ENCODE data around the gene RAD51B.

Gene RAD51B

DNA sequence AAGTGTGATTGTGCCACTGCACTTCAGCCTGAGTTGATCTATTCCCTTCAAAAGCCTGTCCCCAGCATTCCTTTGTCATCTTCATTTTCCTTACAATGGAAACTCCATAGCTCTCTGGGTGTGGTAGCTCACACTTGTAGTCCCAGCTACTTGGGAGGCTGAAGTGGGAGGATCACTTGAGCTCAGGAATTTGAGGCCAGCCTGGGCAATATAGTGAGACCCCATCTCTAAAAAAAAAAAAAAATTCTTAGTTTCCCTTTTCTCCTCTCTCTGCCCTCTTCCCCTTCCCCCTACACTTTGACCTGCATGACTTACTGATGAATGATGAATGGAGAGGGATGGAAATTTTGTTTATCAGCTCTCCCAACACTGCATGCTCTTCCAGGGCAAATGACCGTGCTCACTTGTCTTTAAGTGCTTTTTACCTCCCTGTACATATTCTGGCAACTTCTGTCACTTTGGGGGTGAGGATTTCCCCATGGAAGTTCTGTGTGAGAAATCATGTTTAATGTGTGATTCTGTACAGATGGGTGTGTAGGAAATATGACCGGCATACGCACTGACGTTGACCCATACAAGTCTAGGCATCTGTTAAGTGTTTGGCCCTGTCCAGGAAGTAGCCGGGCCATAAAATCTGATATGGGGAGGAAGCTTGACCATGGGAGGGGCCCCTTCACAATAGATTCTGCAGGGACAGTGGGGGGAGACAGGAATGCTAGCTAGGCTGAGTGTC lies 907.9 kb downstream of the RAD51B start:
- DNase-seq, result no peak

DNA sequence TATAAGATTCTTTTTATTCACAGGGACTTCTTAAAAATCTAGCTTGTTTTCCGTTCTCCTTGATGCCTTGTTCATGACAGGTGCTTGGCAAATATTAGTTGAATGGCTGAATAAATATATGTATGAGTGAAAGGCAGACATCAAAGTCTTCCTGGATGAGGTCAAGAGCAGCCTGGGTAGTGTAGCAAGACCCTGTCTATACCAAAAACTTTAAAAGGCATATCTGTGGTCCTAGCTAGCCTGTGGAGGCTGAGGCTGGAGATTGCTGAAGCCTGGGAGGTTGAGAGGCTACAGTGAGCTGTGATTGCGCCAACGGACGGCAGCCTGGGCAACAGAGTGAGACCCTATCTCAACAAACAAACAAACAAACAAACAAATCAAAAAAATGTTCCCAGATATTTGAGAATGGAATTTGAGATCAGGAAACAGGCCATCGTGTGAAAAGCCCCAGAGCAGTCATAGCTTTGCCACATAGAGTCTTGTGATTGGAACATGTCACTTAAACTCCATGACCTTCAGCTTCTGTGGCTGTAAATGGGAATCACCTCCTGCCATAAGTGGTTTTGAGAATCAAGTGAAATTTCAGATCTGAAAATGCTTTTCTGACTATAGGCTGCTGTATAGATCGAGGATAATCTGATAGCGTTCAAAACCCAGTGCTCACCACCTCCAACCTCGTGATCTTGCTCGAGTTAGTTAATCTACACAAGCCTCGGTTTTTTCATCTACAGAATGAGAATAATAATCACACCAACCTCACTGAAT lies 908.9 kb downstream of the RAD51B start:
- DNase-seq, result no peak

DNA sequence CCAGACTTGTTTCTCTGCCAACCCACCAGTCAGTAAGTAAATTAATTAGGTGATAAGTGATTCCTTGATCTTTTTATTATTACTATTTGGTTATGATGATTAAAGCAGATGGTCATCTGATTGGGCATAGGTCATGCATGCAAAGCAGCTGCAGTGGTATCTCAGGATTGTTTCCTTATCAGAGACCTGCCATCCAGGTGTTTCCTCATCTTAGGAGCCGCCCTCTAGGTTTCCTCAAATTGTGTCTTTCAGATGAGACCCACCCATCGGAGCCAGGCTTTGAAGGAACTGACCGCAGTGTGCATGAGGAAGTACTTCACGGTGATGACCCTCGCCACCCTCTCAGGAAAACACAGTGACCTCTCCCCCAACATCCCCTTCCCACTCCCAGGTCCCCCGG lies 910.0 kb downstream of the RAD51B start:
- no peak for DNase-seq

DNA sequence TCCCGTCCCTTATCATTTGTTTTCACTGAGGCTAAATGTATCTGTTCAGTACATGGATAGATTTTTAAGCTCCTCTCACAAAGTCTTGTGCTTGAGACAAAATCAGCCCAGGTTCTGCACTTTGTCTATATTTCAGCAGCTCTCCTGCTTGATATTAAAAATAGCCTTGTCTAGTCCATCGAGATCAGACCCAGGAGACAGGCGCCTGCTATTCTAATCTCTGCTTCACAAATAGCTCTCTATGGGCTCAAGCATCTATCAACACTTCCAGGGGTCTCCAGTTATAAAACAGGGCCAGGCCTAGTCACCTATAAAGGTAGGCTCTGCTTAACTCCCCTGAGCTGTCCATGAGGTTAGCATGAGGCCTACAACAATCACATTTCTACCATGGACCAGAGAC lies 910.8 kb downstream of the RAD51B start:
- DNase-seq, result no peak

DNA sequence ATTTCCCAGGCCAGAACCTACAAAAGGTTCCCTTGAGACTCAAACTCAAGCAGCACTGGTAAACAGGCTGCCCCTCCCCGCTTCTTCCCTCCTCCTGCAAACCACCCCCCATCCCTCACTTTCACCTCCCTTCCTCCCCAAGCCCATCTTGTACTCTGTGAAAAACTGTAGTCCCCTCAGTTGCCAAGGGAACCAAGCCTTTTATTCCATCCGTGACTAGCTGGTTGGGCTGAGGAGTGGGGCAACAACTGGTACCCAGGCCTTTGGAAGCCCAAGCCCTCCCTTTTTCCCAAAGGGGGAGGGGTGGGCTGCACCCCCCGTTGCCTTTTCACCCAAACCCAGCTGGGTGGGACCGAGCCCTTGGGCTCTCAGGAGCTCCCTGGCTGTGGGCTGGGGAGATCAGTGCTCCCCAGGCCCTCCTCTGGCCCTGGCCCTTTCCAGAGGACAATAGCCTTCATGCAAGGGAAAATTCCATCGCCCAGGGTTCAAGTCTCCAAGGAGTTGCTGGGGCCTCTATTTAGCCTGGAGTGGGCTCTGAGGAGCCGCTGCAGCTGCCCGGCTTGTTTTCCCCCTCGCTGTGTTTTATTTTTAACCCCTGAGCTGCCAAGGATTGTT lies 911.3 kb downstream of the RAD51B start:
- no peak for DNase-seq

DNA sequence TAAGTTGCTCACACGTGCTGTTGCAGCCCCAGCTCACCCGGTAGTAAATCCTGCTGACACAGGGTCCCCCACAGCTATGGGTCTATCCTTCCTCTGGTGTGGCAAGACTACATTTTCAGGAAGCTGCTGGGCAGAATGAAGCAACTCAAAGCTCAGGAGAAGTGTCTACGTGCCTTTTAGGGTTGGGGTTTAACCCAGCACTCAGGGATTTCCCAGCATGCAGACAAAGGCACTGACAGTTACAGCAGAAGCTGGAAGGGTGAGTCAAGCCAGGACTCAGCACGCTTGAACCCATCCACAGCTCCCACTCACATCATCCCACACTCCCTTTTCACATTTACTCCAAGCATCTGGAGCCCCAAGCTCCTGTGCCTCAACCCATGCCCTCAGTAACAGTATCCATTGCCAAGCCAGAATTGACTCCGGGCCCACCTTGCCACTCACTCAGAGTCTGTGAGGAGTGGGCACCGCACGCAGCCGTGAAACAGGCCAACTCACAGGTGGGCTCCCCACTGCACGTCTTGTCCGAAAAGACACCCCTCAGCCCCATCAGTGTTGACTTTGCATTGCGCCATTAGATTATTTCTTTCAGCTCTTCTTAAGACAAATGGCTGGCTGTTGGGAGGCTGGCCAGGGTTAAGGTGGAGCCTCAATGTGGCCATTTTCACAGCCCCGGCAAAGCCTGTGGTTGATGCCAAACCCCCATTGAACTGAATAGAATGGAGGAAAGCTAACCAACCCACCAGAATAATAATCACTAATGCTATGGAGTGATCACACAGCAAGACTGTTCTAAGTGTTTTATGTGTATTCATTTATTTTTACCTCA lies 913.7 kb downstream of the RAD51B start:
- DNase-seq, result no peak

DNA sequence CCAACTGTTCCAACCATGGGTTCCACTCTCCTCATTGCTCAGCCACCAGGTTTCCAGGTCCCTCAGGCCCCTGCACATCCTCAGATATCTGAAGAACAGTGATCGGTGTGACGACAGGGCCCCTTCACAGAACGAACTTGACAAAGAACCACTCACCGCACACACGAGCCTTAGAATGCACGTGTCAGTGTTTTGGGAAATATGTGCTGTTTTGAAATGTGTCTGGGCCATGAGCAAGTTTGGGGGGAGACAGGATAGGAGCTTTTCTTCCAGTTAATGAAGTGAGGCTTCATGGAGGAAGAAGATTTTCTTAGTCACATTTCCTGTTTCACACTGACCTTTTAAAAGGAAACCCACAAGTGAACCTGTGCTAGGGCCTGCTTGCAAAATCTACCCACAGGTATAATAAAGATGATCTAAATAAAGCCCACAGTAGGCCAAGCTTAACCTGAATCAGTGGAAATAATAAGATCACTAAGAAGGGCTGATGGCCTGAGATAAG lies 914.7 kb downstream of the RAD51B start:
- peak; percentile 51 to 62 for DNase-seq

DNA sequence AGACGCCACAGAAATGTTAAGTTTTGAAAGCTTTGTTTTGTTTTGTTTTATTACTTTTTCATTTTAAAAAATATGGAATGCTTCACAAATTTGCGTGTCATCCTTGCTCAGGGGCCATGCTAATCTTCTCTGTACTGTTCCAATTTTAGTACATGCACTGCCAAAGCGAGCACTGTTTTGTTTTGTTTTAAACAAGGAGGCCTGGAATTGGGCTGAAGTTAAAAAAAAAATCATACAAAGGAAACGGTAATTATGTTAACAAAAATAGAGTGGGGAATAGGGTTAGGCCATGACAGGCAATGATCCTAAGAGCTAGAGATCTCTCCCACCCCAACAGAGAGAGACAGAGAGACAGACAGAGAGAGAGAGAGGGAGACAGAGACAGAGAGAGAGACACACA lies 916.3 kb downstream of the RAD51B start:
- no peak for DNase-seq

DNA sequence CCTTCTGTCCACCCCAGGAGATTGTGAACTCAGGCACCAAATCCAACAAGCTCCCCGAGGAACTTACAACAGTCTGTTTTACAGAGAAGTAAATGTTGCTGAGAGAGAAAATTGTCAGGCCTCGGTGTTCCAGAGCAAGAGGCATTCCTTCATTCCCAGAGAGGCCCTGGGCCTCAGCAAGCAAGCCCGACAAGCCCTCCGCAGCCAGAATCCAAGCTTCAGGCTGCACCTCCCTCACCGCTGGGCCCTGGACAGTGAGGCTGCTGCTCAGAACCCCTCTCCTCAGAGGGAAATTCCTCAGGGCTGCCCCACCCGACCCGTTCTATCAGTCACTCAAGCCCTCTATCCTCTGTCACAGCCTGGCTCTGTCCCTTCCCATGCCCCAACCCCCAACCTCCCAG lies 916.9 kb downstream of the RAD51B start:
- DNase-seq, result no peak

DNA sequence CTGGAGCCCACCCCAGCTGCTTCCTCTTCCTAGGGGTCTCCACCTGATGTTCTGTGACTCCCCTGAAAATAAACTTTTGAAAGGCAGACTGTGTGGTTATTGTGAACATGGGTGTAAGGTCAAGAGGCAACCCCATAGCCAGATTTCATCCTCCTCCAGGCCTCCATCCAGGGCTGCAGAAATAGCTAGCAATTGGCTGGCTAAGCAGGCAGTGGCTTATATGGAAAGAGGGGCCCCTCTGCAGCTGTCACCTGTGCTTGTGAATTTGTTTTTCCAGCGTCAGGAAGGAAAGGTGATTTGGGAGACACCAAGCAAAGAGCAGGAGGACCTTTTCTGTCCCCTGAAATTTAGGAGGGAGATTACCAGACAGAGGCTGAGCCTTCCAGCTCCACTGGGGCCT lies 917.5 kb downstream of the RAD51B start:
- DNase-seq, result no peak

DNA sequence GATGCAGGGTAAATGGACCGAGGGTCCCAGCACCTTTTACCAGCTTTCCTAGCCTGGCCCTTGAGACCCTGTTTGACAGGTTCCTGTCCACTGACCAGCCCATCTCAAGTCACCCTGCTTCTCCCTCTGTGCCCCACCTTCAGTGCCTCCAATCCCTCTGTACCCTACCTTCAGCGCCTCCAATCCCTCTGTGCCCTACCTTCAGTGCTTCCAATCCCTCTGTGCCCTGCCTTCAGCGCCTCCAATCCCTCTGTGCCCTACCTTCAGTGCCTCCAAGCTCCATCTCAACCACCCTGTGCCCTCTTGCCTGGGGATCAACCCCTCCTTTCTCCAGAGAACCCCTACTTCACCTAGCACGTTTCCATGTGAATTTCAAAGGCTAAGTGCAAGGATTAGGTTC lies 919.0 kb downstream of the RAD51B start:
- no peak for DNase-seq

DNA sequence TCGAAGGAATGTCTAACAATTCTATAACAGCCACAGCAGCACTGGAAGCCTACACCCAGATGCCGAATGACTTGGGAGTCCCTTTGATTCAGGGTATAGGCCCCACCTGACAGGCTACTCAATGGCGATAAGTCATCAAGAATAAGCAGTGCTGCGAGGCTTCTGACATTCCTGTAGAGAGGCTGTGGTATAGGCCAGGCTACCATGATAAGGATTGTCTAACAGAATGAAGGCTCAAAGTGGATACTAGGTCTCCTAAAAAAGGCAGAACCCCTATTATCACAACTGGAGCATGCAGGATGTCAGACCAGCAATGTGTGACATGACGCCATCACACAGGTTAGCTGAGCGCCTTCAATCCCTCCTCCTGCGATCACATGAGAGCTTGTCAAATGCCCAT lies 920.1 kb downstream of the RAD51B start:
- no peak for DNase-seq

DNA sequence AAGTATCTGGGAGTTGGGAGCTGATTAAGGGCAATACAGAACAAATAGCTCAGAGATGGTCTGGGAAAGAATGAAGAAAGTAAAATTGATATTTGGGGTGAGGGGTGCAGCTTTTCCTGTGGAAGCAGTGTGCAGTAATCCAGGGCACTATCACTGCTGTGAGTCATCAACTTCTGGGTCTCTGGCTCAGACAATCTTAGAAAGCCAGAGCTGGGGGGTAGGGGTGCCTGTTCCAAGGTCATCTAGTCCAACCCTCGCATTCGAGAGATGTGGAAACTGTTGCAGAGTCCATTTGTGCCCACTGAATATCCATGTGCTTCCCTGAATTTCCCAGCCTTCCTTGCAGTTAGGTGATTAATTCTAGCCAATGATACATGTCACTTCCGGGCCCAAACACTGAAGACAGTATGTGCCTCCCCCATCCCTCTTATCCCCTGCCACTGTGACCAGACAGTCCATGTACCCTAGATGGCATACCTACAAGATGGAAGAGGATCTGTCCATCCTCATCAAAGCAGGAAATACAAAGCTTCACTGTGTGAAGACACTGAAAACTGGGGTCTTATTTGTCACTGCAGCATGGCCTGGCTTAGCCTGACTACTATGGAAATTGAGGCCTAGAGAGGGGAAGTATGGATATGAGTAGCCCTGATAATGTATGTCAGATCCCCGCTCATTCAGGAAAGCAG lies 921.4 kb downstream of the RAD51B start:
- DNase-seq, result no peak

DNA sequence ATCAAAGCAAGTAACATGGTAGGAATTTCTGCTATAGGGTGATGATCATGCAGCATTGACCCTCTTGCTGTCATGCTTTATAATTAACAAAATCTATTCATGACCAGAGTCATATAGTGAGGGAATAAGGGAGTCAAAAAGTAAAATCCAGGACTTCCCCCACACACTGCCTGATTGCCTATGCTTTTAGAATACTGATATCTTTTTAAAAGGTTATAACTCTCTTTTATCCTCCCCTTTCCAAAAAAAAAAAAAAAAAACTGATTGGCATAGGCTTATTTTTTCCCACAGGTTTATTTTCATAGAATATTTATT lies 921.9 kb downstream of the RAD51B start:
- DNase-seq, result no peak

DNA sequence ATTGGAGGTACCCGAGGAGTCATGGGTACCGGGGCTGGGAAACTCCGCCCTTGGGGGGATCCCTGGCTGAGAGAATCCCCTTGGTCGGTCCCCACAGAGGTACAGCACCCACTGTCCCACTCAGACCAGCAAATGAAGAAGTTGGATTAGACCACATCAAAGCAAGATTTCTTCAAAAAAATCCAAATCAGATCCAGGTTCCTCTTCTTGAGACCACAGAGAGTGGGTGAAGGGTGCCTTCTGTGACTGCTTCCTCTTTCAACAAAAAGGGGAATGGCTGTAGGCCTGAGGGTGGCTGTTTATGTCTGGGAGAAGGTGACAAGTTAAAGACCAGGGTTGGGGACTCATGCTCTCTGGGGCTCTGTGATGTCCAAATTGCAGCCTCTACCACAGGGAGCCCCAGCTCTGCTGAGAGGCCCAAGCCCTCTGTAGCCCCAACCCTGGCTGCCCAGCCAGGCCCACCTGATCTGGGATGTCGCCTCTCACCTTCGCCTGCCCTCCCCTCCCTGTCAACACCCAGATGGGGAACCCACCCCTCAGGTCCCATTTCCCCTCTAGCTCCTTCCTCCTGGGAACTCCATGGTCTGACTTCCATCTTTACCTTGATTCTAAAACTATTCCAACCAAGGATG lies 922.4 kb downstream of the RAD51B start:
- no peak for DNase-seq

DNA sequence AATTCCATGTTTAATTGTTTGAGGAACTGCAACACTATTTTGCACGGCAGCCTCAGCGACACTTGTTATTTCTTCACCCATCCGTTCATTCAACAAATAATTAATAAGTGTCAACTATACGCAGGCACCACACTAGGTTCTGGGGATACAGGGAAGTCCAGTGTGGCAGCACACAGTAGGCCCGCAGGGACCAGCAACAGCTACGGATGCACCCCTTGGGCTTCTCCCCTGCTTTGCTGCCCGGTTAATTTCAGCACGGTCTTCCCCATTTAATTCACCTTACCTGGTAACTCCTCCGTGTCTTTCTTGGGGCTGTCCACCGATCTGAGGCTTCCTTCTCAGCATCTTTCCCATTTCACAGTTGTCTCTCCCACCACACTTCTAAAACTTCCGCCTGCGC lies 925.0 kb downstream of the RAD51B start:
- DNase-seq, result no peak

DNA sequence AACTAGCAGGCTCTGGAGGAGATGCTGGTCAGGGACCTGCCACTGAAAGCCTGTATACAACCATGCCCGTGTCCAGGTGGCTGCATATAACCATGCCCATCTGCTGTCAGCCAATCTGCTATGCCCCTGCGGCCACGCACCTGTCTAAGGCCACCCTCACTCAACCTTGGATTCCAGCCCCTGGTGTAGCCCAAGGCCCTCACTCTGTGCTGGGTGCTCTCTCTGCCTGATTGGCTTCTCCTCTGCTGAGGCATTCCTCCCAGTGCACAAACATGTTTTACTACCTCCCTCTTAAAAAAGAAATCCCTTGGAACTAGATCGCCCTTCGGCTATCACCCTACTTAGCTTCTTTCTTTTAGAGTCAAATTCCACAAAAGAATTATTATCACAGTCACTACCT lies 927.8 kb downstream of the RAD51B start:
- DNase-seq, result no peak

DNA sequence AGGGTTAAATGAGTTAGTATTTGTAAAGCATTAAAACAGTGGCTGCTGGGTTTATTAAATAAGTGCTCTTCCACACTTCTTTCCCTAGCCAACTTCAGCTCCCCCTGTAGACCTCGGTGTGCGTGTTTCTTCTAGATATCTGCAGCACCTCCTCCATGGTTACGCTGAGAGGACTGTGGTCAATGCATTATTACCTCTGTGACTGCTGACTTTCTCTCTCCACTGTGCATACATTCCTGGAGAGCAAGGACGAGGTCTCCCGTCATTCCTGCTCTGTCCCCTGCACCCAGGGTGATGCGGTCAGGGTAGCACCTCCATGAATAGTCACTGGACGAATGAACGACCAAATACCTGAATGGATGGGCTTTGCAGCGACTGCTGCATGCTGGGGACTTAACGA lies 928.7 kb downstream of the RAD51B start:
- DNase-seq, result no peak

DNA sequence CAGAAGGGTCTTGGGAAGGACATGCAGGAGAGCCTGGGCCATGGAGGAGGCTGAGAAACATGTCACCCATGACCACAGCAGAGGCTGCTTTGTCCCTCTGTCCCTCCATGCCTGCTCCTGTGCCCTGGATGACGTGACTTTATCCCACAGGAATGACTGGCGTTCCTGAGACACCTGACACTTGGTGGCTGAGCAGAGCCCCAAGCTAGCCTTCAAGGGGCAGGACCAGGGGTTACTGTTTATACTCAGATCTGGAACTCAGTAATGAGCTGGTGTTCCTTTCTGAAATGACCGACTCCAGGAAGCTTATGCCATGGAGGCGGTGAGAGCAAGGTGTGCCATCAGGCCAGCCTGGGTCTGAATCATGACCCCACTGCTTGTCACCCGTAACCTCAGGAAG lies 929.1 kb downstream of the RAD51B start:
- no peak for DNase-seq

DNA sequence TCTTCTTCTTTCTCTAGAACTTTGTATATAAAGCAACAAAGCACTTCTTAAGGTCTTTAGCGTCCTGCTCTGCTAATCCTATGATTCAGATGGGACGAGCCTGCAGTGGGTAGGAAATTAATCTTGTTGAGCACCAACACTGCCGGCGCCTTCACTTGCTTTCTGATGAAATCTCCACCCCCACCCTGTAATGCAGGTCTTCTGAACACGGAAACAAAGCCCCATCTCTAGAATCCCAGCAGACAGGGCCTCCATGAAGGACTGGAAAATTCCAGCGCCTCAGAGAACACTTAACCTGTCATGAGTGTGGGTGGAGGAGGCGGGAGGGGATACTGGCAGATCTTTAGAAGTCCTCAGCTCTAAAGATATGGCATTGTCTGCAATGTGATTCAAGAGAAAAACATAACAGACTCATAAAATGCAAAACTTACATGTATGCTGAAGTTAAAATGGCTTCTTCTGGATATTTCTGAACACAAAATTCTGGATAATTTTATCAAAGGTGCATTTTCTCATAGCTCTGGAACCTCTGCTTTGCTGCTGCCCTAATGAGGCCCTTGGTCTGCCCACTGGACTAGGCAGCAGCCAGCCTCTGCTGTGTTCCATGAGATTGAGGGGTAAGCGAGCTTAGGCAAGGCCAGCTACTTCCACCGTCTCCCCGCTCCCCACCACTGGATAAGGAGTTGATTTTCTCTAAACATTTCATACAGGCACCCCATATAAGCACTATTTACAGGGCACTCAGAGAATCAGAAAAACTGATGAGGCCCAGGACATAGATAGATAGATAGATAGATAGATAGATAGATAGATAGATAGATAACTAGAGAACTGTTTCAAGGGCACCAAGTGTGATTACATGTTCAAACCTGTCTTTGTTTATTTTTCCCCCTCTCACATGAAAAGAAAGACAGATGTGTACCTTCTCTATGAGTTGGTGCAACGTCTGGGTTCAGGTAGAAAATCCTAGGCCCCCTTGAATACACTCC lies 930.2 kb downstream of the RAD51B start:
- peak in 1 of 2 donors; percentile 13 for DNase-seq
